Keratinocyte (primary cell): ENCODE measurements around the gene PASD1.
"Not testable (repeated sequence)": the region's sequence is repeated elsewhere in the genome, so short reads cannot be mapped to it uniquely, and the experiment has no call there.

Experiments used
- CTCF ChIP-seq, 3 experiments: IDR thresholded peaks in 1 of 3; conservative IDR thresholded peaks in 1 of 3; optimal IDR thresholded peaks in 1 of 3; 2 replicates in 2 of 3; 3 replicates in 1 of 3; pipeline versions ENCODE3 to v1.5.1; 2011; ENCODE audit warnings: low read length in 3 of 3, mild to moderate bottlenecking in 3 of 3, moderate library complexity in 2 of 3, control low read depth in 1 of 3, inconsistent platforms in 1 of 3; ENCODE audit not compliant: insufficient read depth in 2 of 3; ENCODE audit errors: extremely low read depth in 1 of 3
- EZH2 ChIP-seq: IDR thresholded peaks from one replicate; pipeline ENCODE4 v1.6.1; 2012; ENCODE audit warnings: inconsistent platforms, mild to moderate bottlenecking, low read length, moderate library complexity

GRCh38 chrX:151546226-151546625 is 17.2 kb upstream of the PASD1 start:
- TF ChIP-seq CTCF (optimal IDR thresholded peaks at IDR 0.05 in 1 of 3, IDR thresholded peaks at IDR 0.05 in 1 of 3, conservative IDR thresholded peaks at IDR 0.05 in 1 of 3; ENCODE audit: extremely low read depth in 1 of 3, insufficient read depth in 2 of 3, low read length in 3 of 3); EZH2: not testable (repeated sequence)
